Ishikawa (cell line): ENCODE data around the gene SH2D7.

Experiments
- EGR1 ChIP-seq: IDR thresholded peaks from 2 replicates; pipeline ENCODE4 v1.6.1; 2012
- EP300 ChIP-seq: IDR thresholded peaks from 2 replicates; pipeline ENCODE4 v1.6.1; 2012; ENCODE audit warnings: borderline replicate concordance
- MAX ChIP-seq: IDR thresholded peaks from 2 replicates; pipeline ENCODE4 v1.6.1; 2012
- REST ChIP-seq: IDR thresholded peaks from 2 replicates; pipeline ENCODE4 v1.6.1; 2012; ENCODE audit warnings: low read depth, mild to moderate bottlenecking
- TAF1 ChIP-seq: IDR thresholded peaks from 2 replicates; pipeline ENCODE4 v1.6.1; 2012; ENCODE audit warnings: low read depth, mild to moderate bottlenecking
- USF1 ChIP-seq: IDR thresholded peaks from 2 replicates; pipeline ENCODE4 v1.6.1; 2012
- YY1 ChIP-seq: IDR thresholded peaks from 2 replicates; pipeline ENCODE4 v1.6.1; 2012; ENCODE audit warnings: low read depth

DNA sequence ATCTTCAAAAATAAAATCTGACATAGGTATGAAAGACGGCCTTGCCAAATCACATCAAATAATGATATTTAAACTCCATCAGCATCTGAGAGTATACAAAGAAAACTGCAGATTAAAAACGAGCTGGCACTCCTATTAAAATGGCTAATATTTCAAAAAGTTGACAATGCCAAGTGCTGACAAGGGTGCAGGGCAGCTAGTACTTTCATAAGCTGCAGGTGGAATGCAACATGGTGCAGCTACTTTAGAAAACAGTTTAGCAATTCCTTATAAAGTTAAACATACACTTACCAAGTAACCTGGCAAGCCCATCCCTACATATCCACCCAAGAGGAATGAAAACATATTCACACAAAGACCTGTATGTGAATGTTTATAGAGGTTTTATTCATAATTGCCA lies 37.8 kb upstream of the SH2D7 start:
- TF ChIP-seq USF1, result no peak
- no peak for TF ChIP-seq EP300
- TF ChIP-seq TAF1, result no peak
- no peak for TF ChIP-seq REST
- TF ChIP-seq YY1, result no peak
- TF ChIP-seq EGR1, result no peak
- no peak for TF ChIP-seq MAX
